ENCODE measurements around the gene HLA-DQA1. TPM values are rescaled to one million over a fixed set of nuclear protein-coding genes. Genes with fewer than 3 reads are reported as not detected.

HLA-DQA1 gene
- total RNA-seq, 1 donor from 2014 or later, result 5.4 TPM

DNA sequence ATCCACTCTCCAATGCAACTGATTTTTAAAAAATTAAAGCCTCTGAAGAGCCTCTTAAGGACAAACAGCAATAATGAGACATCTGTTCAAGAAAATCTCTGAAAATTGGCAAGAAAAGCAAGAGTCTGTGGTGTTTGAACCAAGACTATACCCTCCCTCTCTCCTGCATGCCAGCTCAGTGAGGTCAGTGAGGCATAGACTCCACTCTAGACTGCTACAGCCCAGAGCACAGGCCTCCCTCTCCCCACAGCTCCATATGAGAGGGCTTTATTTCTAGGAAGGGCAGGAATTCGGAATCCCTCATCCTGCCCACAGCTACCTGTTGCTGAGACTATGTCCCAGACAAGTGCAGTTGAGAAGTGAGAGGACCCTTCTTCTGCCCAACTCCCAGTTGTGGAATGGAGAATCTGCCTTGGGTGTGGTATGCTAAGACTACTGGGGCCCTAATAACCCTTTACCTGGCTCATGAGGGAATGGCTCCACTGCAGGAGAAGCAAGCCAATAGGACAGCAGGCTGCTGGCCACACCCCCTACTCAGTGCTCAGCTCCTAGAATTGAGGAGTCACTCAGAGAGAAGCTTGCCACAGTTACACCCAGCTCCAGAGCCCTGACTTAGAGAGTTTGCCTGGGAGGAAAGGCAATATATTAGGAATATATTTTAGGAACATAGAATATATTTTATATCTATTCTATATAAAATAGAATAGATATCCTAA lies 22.7 kb upstream of the HLA-DQA1 start:
- Histone ChIP-seq H3K9me3 (replicated peaks) (peaks cover 12% of the 10 kb centered on the region), H3K36me3 (no peaks in the 10 kb centered on the region), H3K4me1 (no peaks in the 10 kb centered on the region), H3K4me3 (no peak overlapping the region), H3K27me3 (ENCODE audit: low read depth) (peaks cover 4% of the 10 kb centered on the region), H3K27ac (replicated peaks) (no peak overlapping the region)
- TF ChIP-seq, protein P1, sequence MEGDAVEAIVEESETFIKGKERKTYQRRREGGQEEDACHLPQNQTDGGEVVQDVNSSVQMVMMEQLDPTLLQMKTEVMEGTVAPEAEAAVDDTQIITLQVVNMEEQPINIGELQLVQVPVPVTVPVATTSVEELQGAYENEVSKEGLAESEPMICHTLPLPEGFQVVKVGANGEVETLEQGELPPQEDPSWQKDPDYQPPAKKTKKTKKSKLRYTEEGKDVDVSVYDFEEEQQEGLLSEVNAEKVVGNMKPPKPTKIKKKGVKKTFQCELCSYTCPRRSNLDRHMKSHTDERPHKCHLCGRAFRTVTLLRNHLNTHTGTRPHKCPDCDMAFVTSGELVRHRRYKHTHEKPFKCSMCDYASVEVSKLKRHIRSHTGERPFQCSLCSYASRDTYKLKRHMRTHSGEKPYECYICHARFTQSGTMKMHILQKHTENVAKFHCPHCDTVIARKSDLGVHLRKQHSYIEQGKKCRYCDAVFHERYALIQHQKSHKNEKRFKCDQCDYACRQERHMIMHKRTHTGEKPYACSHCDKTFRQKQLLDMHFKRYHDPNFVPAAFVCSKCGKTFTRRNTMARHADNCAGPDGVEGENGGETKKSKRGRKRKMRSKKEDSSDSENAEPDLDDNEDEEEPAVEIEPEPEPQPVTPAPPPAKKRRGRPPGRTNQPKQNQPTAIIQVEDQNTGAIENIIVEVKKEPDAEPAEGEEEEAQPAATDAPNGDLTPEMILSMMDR (IDR thresholded peaks at IDR 0.05; ENCODE audit: borderline replicate concordance), result no peak
- intact Hi-C loops (cut with micrococcal nuclease), result no loop called here
- DNase-seq, result no peak

DNA sequence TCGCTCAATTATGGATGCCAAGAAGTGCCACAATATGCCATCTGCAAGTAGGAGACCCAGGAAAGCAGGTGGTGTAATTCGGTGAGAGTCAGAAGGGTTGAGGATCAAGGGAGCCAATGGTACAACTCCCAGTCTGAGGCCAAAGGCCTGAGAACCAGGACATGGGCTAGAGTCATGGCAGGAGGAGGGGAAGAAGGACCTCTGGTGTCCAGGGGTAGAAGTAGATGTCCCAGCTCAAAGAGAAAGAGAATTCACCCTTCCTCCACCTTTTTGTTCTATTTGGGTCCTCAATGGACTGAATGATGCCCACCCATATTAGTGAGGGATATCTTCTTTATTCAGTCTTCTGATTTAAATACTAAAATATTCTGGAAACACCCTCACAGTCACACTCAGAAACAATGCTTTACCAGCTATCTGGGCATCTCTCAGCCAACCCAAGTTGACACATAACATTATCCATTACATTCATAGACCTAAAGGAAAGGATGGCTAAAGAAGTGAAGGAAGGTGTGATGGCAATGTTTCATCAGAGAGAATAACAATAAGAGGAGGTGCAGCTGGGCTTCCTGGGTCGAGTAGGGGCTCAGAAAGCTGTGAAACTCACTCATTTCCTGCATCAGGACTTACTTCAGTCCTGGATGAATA lies 21.2 kb upstream of the HLA-DQA1 start:
- intact Hi-C loops (cut with micrococcal nuclease), result no loop called here
- DNase-seq, result no peak

GRCh38 chr6:32617751-32618150 lies 19.5 kb upstream of the HLA-DQA1 start:
- DNase-seq, result no peak
- H3K27ac ChIP-seq (replicated peaks), result no peak overlapping the region
- H3K27me3 ChIP-seq (ENCODE audit: low read depth), result peaks cover 4% of the 10 kb centered on the region
- intact Hi-C loops (cut with micrococcal nuclease), result no loop called here
- H3K36me3 ChIP-seq, result no peaks in the 10 kb centered on the region
- H3K4me1 ChIP-seq, result no peaks in the 10 kb centered on the region
- H3K4me3 ChIP-seq, result no peak overlapping the region
- H3K9me3 ChIP-seq (replicated peaks), result peaks cover 12% of the 10 kb centered on the region
- TF ChIP-seq, protein P1 (IDR thresholded peaks at IDR 0.05; ENCODE audit: borderline replicate concordance), result no peak

More for the DNA sequence above, 21.2 kb upstream of the HLA-DQA1 start:
- Histone ChIP-seq H3K27ac (replicated peaks) (no peak overlapping the region), H3K9me3 (replicated peaks) (peaks cover 12% of the 10 kb centered on the region), H3K4me3 (no peak overlapping the region), H3K36me3 (no peaks in the 10 kb centered on the region), H3K4me1 (no peaks in the 10 kb centered on the region), H3K27me3 (ENCODE audit: low read depth) (peaks cover 4% of the 10 kb centered on the region)
- TF ChIP-seq, protein P1 (IDR thresholded peaks at IDR 0.05; ENCODE audit: borderline replicate concordance), result no peak

- Histone ChIP-seq H3K27ac (replicated peaks) (no peak overlapping the region), H3K4me1 (no peaks in the 10 kb centered on the region), H3K4me3 (no peak overlapping the region), H3K36me3 (no peaks in the 10 kb centered on the region), H3K9me3 (replicated peaks) (peaks cover 12% of the 10 kb centered on the region), H3K27me3 (ENCODE audit: low read depth) (no peaks in the 10 kb centered on the region)
- no peak for DNase-seq
- TF ChIP-seq, protein P1 (IDR thresholded peaks at IDR 0.05; ENCODE audit: borderline replicate concordance), result no peak
- intact Hi-C loops (cut with micrococcal nuclease), result no loop called here
Measured at GRCh38 chr6:32621372-32621771, 15.8 kb upstream of the HLA-DQA1 start.

- Histone ChIP-seq H3K4me3 (no peak overlapping the region), H3K27ac (replicated peaks) (no peak overlapping the region), H3K4me1 (no peaks in the 10 kb centered on the region), H3K9me3 (replicated peaks) (peaks cover 10% of the 10 kb centered on the region), H3K36me3 (no peaks in the 10 kb centered on the region), H3K27me3 (ENCODE audit: low read depth) (no peaks in the 10 kb centered on the region)
- intact Hi-C loops (cut with micrococcal nuclease), result no loop called here
- TF ChIP-seq, protein P1 (IDR thresholded peaks at IDR 0.05; ENCODE audit: borderline replicate concordance), result peak; percentile 35
- no peak for DNase-seq
Measured at GRCh38 chr6:32622545-32623401, 14.4 kb upstream of the HLA-DQA1 start.
